ENCODE data around the gene C11orf16. TPM values are rescaled to one million over a fixed set of nuclear protein-coding genes. Genes with fewer than 3 reads are reported as not detected.

The C11orf16 gene
- total and polyA plus RNA-seq, 4 donors, result not detected

DNA sequence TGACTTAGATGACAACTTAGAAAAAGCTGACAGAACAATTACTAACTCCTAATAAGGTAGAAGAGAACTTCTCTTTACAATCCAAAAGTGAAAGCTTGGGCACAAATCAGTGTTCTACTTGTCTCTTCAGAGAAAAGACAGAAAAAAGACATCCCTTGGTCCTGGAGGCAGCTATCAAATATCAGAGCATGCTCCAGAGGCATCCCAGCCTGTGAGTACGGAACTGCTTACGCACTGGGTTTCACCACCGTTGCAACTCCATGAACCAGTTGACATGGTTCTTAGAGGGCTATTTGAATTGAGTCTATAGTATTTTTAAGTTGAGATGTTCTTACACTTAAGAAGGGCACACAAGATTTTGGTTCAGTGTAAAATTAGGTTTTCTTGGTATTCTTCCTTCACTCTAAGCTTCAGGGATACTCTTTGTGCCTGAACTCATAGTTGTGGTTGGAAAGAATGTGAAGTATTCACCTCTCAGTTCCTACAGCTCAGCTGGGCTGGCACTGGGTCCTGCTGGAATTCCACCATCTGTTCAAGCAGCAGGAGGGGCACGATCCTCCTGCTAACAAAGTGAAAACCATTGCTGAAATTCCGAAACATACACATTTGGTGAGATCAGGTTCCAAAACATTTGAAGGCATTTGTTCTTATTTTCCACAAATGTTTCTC is 15.5 kb downstream of the C11orf16 start (continued):
- TF ChIP-seq, protein P1, sequence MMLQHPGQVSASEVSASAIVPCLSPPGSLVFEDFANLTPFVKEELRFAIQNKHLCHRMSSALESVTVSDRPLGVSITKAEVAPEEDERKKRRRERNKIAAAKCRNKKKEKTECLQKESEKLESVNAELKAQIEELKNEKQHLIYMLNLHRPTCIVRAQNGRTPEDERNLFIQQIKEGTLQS (IDR thresholded peaks at IDR 0.05), result no peak
- TF ChIP-seq RAD21 (IDR thresholded peaks at IDR 0.05) (no peak), HNF4G (IDR thresholded peaks at IDR 0.05) (no peak), SP1 (IDR thresholded peaks at IDR 0.05) (no peak)

DNA sequence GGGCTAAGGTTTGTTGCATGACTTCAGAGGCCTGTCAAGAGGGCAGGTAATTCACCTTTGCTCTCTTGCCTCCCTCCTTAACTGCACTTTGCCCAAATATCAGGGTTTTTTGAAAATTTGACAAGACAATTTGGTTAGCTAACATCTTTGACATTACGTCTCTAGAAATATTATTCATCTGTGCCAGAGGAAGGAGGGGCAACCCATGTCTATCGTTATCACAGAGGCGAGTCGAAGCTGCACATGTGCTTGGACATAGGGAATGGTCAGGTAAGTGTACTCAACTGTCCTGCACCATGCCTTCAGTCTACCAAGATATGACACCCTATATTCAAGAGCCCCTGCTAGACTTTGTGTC is 18.1 kb downstream of the C11orf16 start:
- DNase-seq (ENCODE audit: low spot score), result no peak
- H3K27ac ChIP-seq (ENCODE audit: low read depth in 1 of 2, low read length in 2 of 2), result peak overlapping the region in 1 of 2 donors; percentile 52
- peaks cover 0 to 16% (median 12%) of the 10 kb centered on the region in 4 donors for H3K4me1 ChIP-seq (ENCODE audit: control insufficient read depth in 4 of 4, insufficient read depth in 4 of 4, low read length in 3 of 4)
- TF ChIP-seq FOXA1 (IDR thresholded peaks at IDR 0.05), result no peak
- TF ChIP-seq FOXA2 (IDR thresholded peaks at IDR 0.05), result peak; percentile 0
- H3K36me3 ChIP-seq (ENCODE audit: control insufficient read depth in 4 of 4, insufficient read depth in 3 of 4, low read depth in 1 of 4, low read length in 3 of 4), result peaks cover 3 to 24% (median 13%) of the 10 kb centered on the region in 4 donors
- WGBS, result 73% methylated on average over 4 of the region's 4 CpGs
- H3K4me3 ChIP-seq (ENCODE audit: low read depth in 1 of 3, low read length in 3 of 3), result no peak overlapping the region
- H3K9me3 ChIP-seq (ENCODE audit: control insufficient read depth in 4 of 4, low read length in 3 of 4), result no peaks in the 10 kb centered on the region
- no peak overlapping the region for H3K9ac ChIP-seq (ENCODE audit: low read depth in 1 of 2, low read length in 2 of 2)
- H3K27me3 ChIP-seq (ENCODE audit: control insufficient read depth in 4 of 4, insufficient read depth in 4 of 4, low read length in 3 of 4), result no peaks in the 10 kb centered on the region

DNA sequence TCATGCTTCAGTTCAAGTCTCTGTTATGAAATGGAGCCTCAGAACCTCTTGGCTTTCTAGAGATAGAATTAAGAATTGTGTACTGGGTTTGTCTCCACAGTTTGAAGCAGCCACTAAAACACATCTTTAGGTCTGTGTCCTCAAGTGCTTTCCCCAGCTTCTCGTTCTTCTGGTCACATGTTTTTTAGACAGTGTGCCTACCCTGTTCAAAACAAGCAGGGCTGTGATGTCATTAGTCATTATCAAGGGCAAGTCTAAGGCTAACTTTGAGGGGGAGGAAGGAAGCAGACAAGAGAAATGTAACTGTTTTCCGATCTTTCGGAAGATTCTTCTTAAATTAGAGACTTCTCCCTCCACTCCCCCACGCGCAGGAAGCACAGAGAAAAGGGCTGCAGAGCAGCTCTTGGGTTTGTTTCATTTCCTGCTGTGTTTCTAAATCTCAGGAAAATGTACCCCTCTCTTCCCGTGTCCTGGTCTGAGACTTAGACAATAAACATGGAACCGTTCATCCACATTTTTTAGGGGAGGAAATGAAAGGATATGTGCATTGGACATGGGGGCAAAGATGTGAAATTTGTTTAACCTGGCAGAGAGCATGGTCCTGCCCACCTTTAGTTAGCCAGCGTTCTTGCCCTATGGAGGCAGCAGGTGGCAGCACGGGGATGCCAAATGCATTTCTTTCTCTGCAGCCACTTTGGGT is 18.6 kb downstream of the C11orf16 start:
- Histone ChIP-seq H3K9me3 (ENCODE audit: control insufficient read depth in 4 of 4, low read length in 3 of 4) (no peaks in the 10 kb centered on the region), H3K27ac (ENCODE audit: low read depth in 1 of 2, low read length in 2 of 2) (peak overlapping the region; percentile 31 to 52), H3K4me3 (ENCODE audit: low read depth in 1 of 3, low read length in 3 of 3) (peak overlapping the region in 1 of 3 donors; percentile 9), H3K36me3 (ENCODE audit: control insufficient read depth in 4 of 4, insufficient read depth in 3 of 4, low read depth in 1 of 4, low read length in 3 of 4) (peaks cover 1 to 23% (median 10%) of the 10 kb centered on the region in 4 donors), H3K4me1 (ENCODE audit: control insufficient read depth in 4 of 4, insufficient read depth in 4 of 4, low read length in 3 of 4) (peaks cover 0 to 16% (median 12%) of the 10 kb centered on the region in 4 donors), H3K9ac (ENCODE audit: low read depth in 1 of 2, low read length in 2 of 2) (peak overlapping the region; percentile 55 to 56), H3K27me3 (ENCODE audit: control insufficient read depth in 4 of 4, insufficient read depth in 4 of 4, low read length in 3 of 4) (no peaks in the 10 kb centered on the region)
- TF ChIP-seq JUND (IDR thresholded peaks at IDR 0.05) (no peak), RAD21 (IDR thresholded peaks at IDR 0.05) (peak; percentile 56 to 73), HNF4G (IDR thresholded peaks at IDR 0.05) (no peak), HNF4A (conservative IDR thresholded peaks at IDR 0.05) (no peak), EGR1 (IDR thresholded peaks at IDR 0.05; ENCODE audit: low read depth in 2 of 2) (no peak), FOXA2 (IDR thresholded peaks at IDR 0.05) (peak; percentile 4), TAF1 (conservative IDR thresholded peaks at IDR 0.05) (no peak), RXRA (IDR thresholded peaks at IDR 0.05) (no peak), GABPA (IDR thresholded peaks at IDR 0.05 in 1 of 2, conservative IDR thresholded peaks at IDR 0.05 in 1 of 2) (no peak), SP1 (IDR thresholded peaks at IDR 0.05) (no peak), NR2F2 (IDR thresholded peaks at IDR 0.05) (peak; percentile 30), YY1 (IDR thresholded peaks at IDR 0.05) (no peak), FOXA1 (IDR thresholded peaks at IDR 0.05) (no peak)
- TF ChIP-seq, protein P2, sequence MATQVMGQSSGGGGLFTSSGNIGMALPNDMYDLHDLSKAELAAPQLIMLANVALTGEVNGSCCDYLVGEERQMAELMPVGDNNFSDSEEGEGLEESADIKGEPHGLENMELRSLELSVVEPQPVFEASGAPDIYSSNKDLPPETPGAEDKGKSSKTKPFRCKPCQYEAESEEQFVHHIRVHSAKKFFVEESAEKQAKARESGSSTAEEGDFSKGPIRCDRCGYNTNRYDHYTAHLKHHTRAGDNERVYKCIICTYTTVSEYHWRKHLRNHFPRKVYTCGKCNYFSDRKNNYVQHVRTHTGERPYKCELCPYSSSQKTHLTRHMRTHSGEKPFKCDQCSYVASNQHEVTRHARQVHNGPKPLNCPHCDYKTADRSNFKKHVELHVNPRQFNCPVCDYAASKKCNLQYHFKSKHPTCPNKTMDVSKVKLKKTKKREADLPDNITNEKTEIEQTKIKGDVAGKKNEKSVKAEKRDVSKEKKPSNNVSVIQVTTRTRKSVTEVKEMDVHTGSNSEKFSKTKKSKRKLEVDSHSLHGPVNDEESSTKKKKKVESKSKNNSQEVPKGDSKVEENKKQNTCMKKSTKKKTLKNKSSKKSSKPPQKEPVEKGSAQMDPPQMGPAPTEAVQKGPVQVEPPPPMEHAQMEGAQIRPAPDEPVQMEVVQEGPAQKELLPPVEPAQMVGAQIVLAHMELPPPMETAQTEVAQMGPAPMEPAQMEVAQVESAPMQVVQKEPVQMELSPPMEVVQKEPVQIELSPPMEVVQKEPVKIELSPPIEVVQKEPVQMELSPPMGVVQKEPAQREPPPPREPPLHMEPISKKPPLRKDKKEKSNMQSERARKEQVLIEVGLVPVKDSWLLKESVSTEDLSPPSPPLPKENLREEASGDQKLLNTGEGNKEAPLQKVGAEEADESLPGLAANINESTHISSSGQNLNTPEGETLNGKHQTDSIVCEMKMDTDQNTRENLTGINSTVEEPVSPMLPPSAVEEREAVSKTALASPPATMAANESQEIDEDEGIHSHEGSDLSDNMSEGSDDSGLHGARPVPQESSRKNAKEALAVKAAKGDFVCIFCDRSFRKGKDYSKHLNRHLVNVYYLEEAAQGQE (IDR thresholded peaks at IDR 0.05), result no peak
- TF ChIP-seq, protein P1 (IDR thresholded peaks at IDR 0.05), result no peak
- TF ChIP-seq, protein P3, sequence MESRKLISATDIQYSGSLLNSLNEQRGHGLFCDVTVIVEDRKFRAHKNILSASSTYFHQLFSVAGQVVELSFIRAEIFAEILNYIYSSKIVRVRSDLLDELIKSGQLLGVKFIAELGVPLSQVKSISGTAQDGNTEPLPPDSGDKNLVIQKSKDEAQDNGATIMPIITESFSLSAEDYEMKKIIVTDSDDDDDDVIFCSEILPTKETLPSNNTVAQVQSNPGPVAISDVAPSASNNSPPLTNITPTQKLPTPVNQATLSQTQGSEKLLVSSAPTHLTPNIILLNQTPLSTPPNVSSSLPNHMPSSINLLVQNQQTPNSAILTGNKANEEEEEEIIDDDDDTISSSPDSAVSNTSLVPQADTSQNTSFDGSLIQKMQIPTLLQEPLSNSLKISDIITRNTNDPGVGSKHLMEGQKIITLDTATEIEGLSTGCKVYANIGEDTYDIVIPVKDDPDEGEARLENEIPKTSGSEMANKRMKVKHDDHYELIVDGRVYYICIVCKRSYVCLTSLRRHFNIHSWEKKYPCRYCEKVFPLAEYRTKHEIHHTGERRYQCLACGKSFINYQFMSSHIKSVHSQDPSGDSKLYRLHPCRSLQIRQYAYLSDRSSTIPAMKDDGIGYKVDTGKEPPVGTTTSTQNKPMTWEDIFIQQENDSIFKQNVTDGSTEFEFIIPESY (IDR thresholded peaks at IDR 0.05), result no peak
- TF ChIP-seq, protein P4, sequence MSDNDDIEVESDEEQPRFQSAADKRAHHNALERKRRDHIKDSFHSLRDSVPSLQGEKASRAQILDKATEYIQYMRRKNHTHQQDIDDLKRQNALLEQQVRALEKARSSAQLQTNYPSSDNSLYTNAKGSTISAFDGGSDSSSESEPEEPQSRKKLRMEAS (IDR thresholded peaks at IDR 0.05), result no peak
- TF ChIP-seq, protein P5, sequence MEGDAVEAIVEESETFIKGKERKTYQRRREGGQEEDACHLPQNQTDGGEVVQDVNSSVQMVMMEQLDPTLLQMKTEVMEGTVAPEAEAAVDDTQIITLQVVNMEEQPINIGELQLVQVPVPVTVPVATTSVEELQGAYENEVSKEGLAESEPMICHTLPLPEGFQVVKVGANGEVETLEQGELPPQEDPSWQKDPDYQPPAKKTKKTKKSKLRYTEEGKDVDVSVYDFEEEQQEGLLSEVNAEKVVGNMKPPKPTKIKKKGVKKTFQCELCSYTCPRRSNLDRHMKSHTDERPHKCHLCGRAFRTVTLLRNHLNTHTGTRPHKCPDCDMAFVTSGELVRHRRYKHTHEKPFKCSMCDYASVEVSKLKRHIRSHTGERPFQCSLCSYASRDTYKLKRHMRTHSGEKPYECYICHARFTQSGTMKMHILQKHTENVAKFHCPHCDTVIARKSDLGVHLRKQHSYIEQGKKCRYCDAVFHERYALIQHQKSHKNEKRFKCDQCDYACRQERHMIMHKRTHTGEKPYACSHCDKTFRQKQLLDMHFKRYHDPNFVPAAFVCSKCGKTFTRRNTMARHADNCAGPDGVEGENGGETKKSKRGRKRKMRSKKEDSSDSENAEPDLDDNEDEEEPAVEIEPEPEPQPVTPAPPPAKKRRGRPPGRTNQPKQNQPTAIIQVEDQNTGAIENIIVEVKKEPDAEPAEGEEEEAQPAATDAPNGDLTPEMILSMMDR (IDR thresholded peaks at IDR 0.05; ENCODE audit: low read depth, low read length, missing input control), result peak; percentile 32
- 43% methylated on average over 9 of the region's 9 CpGs for WGBS
- no peak for DNase-seq (ENCODE audit: low spot score)
